Middle frontal gyrus (tissue), 1 donor: Measurements from ENCODE around the gene HOXA7.

Source experiments
- DNase-seq: peaks from one replicate; pipeline ENCODE4 v3.0.0-alpha.2; 2015; ENCODE audit warnings: low spot score; ENCODE audit errors: extremely low spot score

The HOXA7 gene

DNA sequence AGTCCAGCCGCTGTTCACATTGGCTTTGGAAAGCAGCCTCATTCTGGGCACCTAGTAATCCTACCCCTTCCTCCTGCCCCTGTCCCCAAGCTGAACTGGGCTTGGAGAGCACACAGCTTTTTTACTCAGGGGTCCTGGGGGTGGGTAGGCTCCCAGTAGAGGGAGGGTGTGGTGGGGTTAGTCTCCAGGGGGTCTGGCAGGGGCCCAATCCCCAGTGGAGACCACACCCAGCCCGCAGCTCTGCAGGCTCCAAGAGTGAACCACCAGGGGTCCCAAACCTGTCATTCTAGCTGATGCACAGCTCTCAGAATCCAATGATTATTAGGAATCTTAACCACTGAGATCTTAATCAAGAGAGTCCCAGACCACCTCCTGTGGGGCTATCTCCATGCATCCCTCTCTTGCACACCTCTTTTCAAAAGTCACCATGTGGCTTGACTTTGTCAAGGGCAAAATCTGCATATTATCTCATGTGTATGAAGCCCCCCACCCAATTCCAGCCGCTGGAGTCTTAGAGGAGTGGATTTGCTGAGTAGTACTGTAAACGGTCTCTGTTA lies 25.9 kb upstream of the HOXA7 start:
- DNase-seq: no peak

DNA sequence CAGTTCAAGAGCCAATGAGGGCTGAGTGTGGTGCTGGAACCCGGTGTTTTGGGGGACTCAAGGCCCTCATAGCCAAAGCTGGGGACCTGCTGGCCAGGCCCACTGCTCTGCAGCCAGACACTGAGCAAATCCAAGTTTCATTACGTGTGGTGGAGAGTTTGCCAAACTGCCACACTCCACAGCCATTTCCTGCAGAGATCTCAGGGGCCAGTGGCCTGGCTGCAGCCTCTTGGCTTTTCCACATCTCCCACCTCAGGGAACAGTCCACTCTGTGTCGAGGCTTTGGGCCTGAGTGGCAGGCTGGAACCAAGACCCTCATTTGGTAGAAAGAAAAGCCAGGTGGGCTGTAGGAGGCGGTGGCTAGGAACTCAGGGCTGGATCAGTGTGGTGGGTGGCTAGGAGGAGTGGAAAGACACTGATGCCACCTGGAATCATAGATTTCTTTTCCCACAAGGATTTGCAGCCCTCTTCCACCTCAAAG lies 25.4 kb upstream of the HOXA7 start:
- DNase-seq: no peak

DNA sequence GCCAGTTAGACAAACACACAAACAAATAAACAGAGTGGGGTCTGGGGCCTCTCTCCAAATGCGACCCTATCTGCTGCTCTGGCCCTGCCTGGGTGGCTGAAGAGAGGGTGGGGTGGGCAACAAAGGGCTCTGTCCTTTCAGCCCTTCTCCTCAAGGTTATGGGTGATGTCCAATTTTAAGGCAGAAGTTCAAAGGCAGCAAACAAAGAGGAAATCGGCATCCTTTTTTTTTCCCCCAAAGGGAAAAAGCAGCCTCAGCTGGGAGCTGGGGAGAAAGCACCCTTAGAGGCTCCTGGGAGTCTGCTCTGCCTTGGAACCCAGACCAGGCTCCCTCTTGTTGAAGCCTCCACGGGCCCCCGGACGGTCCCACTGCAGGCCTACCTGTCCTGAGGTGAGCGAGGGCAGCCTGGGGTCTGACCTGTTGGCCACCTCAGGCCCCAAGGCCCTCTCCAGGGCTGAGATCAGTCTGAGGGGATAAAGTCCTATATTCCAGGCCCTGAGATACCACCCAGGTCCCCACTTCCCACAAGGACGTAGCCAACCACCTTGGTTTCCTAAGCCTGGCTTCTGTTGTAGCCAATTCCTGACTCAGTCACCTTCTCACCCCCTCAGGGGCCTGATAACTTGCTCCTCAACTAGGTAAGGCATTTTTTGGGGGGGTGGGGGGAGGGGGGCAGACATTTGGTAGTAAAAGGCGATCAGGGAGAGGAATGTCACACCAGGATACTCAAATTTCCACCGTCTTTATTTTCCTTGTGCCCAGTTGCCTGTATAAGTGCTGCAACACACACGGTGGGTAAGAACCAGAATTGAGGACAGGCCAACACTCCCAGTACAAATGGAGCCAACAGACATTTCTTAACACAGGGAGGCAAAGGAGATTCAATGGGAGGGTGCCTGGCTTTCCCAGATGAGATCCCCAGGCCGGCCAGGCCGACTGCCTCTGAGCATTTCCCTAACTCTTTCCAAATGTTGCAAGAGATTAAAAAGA lies 24.3 kb upstream of the HOXA7 start:
- DNase-seq: no peak

DNA sequence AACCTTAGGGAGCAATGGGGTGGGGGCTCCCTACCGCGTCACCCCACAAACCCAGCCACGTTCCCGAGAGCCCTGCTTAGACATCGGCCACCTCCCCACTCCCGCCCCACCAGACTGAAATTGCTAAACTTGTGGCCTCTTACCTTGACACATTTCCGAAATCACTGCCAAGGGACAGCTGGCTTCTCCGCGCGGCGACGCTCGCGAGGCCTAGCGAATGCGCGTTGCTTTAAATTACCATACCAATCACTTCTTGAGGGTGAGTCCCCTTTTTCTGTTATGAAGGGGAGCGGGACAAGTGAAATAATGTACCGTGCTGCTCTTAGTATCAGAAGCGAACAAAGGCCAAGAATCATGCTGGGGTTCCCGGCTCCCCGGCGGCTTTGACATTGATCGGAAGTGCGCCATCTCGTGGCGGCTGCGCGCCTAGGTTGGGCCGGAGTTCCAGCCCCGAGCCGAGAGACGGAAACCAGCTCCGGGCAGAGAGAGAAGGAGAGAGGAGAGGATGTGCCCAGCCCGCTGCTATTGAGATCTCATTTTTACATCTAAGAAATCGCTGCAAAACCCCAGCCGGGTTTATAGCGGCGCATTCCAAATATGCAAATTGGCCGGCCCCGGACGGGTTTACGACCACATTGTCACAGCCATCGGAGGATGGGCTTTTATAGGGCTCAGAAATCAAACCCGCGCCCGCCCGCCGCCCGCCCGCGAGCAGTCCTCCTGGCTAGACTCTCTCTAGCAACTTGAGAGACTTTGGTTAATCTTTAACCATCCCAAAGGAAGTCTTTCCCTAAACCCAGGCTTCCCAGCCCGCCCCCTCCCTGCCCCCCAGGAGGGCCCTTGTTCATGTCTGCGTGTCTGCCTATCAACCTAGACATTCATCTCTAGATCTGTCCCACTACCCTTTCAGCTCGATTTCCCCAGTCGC lies 23.3 kb upstream of the HOXA7 start:
- DNase-seq: no peak

DNA sequence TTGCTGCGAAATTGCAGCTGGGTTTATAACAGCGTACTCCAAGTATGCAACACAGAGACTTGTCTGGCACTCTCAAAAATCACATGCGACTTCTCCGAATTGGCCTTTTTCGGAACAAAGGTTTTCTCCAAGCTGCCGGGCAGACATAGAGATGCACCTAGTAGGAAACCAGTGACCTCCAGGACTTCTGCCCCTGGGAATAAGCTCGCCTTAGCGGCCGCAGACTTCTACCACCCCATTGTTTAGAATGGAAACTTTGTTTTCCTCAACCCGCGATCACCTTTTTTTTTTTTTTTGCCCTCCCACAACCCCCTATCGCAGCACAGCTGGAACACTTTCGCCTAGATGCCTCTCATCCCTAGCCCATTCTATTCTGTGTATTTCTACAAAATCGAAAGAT lies 22.6 kb upstream of the HOXA7 start:
- DNase-seq: no peak

DNA sequence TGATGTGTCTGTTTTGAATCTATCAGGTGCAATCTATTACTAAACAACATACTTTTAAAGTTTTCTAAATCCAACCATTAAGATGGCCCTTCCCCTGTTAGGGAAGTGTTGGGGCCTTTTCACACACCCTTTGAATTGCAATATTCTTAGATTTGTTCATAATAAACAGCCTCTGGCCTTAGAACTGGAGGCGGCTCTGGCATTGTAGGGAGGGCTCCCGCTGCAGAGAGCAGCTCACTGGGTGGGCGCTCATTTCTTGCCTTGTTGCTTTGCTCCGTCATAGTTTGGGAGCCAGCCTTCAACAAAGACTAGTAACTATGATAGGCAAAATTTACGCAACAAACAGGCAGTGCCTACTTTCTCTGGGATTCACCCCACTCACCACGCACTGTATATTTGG lies 21.9 kb upstream of the HOXA7 start:
- DNase-seq: no peak

DNA sequence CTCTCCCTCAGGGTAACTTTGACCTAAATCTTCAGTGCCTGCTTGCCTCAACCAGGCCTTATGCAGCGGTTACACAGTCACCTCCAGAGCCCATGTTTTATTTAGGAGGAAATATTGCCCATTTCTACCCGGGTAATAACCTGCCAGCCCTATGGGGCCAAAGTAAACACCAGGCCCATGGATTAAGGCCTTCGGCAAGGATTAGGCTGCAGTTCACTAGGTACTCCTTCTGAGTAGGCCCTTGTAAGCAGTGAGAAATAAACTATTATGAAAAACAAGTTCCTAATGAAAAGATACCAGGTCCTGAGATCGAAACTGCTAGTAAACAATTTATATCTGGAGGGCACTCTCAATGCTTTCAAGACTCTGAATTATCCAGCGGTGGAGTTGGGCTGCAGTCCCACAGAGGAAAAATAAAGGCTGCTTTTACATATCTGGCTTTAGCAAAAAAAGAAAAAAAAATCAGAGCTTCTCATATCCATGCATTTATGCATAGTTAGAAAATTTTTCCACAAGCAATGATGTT lies 21.4 kb upstream of the HOXA7 start:
- DNase-seq: no peak

DNA sequence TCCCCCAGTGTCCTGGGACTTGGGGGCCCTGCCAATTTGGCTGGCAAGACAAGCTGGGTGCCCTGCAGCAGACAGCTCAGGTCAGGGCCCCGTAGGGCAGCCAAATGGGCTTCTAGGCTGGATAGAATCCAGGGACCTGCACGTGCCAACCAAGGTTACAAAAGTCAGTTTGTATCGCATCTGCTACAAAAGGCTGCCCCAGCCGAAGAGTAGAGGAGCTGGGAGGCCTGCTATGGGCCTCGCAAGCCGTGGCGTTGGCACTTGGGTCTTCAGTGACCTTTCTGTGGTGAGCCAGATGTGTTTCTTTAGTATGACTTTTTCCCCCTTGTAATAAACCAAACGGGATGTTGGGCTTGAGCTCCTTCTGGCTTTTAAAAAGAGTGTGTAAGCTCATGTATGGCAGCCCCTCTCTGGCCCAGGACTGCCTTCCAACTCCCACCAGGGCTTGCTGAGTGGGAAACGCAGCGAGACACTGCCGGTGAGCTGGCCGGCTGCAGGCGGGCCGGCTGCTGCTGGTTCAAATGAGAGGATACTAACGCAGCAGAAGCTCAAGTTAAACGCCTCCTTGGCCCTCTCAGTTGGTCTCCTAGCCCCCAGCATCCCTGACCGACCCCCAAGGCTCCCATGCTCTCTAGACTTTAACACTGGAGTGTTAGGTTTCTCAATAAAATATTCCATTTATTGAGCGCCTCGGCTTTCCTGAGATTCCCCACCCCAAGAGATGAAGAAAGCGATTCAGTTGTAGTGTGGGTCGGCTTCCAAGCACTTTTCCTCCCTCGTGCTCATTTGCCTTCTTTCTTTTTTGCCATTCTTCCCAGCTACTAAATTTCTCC lies 20.7 kb upstream of the HOXA7 start:
- no peak for DNase-seq

DNA sequence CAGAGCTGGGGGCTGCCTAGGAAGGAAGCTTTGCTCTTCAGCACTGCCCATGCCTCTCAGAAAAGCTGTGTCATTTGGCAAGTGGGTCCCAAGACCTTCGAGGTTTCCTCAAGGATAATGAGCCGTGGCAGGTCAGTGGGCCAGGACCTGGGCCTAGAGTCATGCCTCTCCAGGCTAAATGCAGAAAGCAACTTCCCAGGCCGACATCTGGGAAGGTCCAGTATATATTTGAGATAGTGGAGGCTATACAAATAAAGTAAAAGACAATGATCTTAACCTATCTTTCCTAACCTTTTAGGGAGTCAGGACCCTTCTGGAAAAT lies 20.0 kb upstream of the HOXA7 start:
- no peak for DNase-seq

DNA sequence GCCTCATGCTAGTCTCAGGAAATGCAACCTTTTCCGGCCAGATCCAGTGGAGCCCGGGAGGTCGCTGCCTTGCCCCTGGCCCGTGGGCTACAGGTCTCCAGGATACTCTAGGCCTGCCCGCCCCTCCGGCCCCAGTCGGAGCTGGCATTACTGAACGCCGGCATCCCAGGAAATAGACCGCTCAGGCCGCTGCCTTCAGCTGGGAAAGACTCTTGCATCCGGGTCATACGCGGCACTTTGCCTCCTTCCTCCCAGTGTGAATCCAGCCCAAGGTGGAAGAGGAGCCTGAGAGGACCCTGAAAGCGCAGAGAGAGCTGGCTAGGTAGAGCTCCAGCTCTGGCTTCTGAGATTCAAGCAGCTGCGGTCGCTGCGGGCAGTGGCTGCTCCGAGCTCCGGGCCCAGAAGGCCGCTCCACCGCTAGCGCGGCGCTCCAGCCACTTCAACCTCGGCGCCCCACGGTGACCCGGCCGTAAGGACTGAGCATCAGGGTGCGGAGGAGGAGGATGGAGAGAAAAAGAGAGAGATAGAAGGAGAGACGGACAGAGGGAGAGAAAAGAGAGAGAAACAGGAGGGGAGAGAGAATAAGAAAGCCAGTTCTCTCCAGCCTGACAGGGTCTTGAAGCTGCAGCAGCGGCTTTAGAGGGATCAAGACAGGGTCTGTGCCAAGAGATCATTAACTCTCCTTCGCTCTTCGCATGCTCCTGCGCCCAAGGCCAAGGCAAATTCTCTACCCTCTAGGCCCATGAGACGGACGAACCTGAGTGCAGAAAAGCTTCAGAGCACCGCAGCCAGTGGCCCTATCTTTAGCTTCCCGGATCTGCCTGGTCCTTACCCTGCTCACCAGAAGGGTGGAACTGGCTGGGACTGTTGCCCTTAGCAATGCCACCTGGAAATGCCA lies 19.4 kb upstream of the HOXA7 start:
- DNase-seq: no peak

DNA sequence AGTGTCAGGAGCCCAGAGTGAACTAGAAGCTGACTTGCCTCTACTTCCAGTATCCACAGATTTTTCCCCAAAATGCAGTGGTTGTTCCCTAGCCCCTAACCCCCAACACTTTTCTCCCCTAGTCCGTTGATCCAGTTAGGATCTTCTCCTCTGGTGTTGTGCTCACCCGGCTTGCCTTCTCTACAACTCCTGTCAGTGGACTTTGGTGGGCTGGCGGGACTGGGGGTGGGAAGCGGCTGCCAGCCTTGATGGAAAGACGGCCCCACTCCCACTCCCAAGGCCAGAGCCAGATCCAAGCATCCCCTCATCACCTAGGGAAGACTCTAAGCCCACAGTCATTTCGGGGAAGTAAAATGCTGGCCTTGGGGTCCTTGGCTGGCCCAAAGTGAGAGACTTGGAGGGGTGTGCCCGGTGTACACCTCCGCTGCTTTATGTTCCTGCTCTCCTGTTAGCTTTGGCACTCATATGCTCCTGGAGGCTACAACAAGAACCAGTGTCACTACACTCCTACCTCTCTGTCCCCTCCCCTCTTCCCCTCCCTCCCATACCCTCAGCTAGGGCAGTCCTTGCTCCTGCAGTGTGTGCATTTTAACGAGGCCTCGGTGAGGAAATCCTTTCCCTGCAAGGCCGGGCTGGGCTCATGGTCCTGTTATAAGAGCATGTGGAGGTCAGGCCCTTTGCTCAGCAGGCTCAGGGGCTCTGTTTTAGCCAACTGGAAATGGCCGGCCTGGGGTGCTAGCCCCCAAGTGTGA lies 18.6 kb upstream of the HOXA7 start:
- DNase-seq: no peak

DNA sequence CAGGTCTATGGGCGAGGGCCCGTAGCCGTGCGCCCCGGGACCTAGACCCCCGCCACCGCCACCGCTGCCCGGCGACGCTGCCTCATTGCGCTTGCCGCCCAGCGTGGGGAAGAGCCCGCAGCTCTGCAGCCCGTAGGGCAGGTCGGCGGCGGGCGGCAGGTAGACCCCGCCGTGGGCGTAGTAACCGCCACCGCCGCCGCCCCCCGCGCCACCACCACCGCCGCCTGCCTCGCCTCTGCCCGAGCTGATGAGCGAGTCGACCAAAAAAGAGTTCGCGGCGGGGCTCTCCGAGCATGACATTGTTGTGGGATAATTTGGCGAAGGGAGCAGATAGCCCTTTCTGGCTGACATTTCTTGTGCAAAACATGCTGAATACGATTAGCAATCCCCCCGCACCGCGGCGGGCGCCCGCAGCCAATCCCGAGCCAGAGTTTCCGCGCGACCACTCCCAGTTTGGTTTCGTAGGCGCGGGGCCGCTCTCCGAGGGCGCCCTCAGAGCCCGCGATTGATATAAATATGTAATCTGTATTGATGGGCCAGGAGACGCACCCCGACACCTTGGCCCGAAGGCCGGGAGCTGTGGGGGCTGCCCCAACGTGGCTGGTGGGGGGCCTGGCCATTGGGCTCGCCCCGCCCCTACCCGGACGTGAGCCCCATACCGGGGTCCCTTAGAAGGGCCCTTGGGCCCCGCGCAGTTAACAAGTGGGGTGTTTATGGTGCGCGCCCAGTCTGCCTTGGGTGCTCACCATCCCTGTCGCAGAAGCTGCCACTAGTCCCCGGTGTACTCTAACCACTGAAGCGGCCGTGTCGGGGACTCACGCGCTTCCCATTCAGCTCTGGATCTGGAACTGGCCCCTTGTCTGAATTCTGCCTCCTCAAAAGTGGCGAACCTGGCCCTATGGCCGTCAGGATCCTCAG lies 17.7 kb upstream of the HOXA7 start, which contains the start of gene HOXA10:
TSS of gene HOXA10 (minus strand) at position 365 of the 918 bp plus-strand sequence. CDS start at position 351, 14 bp downstream.
- DNase-seq: no peak

DNA sequence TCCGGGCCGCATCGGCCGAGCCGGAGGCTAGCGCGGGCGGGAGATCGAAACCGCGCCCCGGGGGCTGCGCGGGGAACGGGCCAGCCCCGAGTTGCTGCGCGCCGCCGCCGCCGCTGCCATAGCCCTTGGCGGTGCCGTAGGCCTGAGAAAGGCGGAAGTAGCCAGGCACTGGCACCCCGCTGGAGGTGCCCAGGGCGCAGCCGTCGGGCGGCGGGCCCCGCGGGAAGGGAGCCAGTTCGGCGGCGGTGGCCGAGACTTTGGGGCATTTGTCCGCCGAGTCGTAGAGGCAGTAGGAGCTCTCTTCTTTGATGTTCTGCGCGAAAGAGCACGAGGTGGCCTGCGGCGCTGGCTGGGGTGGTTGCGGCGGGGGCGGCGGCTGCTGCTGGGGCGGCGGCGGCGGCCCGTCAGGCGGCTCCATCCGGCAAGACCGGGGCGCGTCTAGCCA lies 17.1 kb upstream of the HOXA7 start:
- no peak for DNase-seq

DNA sequence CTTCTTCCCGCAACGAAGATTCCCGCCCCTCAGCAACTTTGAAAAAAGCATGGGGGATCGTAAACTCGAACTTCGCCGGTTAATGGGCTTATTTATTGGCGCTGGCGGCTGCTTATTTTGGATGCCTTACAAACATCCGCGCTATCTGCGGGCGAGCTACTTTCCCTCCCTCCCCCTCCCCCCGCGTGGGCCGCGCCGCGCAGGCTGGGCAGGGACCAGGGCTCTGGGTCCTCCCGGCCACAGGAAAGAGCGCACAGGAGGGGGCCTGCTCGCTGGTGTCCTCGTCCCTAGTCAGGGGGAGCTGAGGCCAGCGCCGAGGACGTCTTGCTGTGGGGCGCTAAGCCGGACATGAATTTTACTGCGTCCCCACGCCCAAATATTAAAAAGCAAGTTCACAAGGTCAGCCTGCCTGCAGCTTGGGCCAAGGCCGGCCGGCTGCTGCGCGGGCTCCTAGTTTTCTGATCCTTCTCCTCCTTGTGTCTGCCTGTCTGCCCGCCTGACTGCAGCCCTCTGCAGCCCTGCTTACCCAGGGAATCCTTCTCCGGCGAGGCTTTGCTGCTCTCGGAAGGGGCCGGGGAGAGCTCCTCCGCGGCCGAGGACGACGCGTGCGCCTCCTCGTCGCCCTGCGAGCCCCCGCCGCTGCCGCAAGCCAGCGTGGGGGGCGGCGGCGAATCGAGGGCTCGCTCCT lies 16.5 kb upstream of the HOXA7 start:
- DNase-seq: no peak

DNA sequence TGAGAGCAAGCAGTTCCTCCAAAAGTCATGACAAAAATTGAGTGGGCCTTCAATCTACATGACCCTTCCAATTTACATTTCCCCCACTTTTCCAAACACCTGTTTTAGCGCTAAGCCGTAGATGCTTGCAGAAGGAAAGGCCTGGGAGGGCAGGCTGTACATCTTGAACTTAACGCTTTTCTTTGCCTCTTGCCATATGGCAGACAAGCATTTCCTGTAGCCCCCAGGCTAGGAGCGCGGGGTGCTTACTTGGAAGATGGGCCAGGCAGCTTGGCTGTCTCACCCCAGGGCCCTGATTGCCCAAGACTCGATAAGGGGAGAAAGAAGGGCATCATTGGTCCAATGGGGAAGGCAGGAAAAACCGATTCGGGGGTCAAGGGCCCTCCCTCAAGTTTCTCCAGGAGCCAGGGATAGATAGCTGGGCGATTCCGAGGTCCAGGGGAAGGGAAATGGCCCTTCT lies 15.9 kb upstream of the HOXA7 start:
- no peak for DNase-seq

DNA sequence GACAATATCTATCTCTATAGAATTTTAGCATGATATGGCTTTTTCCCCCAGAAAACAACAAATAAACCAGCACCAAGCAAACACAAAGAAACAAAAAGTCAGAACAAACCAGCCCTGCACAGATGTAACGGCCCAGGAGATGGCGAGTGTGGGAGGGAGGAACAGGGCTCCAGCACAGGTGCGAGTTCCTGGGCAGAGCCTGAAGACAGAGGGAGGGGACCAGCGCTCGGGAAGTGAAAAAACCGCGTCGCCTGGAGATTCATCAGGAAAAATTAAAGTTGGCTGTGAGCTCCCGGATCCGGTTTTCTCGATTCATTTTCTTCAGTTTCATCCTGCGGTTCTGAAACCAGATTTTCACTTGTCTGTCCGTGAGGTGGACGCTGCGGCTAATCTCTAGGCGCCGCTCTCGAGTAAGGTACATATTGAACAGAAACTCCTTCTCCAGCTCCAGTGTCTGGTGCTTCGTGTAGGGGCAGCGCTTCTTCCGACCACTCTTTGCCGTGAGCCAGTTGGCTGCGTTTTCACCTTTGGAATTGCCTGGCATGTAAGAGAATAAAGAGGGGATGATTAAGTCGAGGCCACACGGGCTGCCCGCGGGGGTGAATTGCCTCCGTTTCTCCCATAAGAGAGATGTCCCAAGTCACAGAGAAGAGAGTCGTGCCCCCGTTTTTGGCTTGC lies 15.3 kb upstream of the HOXA7 start:
- no peak for DNase-seq

DNA sequence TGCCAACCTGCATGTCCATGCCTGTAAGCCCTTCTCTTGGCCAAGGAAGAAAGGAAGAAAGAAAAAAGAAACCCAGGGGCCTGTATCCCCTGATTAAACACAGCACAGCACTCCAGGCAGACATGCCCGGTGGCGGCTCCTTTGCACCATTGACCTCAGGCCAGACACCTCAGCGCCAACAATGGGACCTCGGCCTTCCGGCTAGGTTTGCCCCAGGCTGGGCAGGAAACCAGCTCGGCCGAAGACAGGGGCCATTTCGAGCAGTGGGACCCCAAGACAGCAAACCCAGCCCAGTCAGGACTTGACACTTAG lies 14.8 kb upstream of the HOXA7 start:
- DNase-seq: no peak
